GM20431 (cell line): ENCODE measurements around the gene HABP2.

Experiments
- in situ Hi-C: fragments of 300-500 bp; cut with MseI, MboI; formaldehyde crosslinking; loops from one replicate; pipeline ENCODE4 v1.15.0; 2020; ENCODE audit warnings: low sequenced_read_pairs; ENCODE audit not compliant: unreplicated experiment

The HABP2 gene

DNA sequence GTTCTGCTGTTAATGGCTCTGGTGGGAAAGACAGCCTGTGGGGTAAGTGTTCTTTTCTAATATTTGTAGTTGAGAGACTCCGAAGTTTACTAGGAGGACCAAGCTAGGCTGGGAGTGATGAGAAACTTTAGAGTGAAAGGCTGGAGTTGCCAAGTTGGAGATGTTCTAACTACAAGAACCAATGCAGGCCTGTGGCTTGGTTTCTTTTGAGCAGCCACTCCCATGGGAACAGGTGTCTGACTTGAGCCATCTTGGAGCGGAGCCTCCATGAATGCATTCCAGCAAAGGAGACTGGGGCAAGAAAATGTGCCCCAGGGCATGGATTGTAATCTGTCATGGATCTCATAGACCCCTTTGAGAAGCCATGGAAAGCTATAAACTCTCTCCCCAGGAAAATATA is 296 bp downstream of the HABP2 start:
- in situ Hi-C loops = no loop called here

DNA sequence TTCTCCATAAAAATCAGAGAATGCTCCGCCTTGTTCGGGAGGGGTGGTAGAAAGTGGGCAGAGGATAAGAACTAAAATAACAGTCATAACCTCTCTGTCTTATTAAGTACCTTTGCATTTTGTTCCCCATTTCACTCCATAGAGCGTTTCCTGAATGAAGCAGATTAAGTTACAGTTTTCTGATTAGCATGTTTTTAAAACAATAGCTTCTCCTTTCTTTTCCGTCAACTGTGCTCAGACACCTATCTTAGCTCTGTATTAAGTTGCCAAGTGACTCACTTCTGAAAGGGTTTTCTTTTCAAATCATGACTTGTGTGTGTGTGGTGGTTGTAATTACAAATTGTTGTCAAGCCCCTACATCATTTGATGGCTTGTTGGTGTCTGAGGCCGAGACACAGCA is 1.4 kb downstream of the HABP2 start:
- in situ Hi-C loops = no loop called here

DNA sequence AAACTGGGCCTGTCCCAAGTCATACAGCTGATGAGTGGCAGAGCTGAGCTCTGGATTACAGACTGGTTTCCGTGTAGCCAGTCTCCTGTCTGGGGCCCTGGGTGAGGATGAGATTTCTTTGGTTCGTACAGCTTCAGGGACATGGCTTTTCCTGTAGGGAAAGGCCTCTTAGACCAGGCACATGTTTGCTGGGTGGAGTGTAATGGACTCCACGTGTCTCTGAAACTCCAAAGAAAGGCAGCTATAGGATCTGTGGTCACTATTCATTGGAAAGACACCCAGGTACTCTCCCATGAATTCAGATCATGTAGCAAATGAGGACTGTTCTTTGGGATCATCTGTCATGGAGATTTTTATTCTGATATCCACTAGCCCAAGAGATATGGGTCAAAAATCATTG is 2.4 kb downstream of the HABP2 start:
- in situ Hi-C loops = no loop called here

DNA sequence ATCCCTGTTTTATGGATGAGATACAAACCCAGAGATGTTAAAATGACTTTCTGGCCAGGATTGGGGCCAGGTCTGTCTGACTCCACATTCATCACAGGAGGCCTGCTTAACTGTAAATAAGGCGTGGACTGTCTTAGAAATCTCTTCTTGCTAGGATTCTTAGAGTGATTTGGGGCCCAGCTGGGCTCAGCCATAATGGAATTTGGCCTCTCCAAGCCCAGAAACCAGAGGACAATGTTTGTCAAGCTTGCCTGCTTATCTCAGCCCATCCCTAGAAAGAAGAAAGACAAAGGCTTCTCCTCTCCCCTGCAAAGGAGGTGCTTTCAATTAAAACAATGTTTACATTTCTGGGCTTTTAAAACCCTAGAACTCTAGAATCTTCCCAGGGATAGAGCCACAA is 2.9 kb downstream of the HABP2 start:
- in situ Hi-C loops = no loop called here

DNA sequence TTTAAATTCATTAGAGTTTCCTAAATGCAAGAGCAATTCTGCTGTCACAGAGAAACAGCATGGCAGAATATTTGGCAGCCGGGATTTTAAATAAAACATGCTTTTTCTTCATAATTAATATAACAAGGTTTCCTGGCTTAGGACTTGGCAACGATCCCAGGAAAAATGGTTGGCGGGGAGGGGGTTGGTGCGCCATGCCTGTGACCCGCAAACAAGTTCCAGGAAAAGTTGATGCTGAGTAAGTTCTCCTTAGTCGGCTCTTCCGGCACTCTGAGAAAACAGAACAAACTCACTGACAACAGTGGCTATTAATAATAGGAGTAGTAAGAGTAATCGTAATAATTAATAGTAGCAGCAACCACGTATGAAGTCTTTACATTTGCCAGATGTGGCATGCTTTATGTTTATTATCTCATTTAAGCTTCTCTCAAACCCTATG is 4.6 kb downstream of the HABP2 start:
- in situ Hi-C loops = no loop called here

DNA sequence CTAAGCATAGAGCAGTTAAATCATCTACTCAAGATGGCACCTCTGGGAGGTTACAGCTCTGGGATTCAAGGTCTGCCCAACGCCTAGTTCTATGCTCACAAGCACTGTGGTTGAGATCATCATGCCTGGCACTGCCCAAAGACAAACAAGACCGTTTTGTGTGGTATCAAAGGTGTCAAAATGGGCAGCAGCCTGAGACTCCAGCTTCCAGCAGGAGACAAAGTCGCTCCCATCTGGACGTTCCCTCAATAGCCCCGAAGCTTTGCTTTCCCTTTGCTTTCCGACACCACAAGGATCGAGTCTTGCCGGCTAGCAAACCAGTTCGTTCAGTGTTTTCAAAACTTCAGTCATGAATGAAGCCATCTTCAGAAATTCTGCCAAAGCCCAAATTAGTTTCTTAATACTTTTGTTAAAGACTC is 5.1 kb downstream of the HABP2 start:
- in situ Hi-C loops = no loop called here

DNA sequence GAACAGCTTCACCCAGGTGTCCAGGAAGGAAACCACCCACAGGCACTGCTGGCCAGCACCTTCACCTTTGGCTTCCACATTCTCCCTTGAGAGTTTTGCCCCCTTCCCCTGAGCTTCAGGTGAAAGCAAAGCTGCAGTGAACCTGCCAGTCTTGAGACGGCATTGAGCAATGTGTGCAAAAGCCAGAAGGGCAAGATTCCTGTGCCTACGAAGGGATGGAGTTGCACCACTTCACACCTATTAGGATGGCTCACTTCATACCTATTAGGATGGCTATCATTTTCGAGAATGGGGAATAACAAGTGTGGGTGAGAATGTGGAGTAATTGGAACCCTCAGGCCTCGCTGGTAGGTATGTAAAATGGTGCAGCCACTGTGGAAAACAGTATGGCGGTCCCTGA is 7.2 kb downstream of the HABP2 start:
- in situ Hi-C loops = no loop called here

DNA sequence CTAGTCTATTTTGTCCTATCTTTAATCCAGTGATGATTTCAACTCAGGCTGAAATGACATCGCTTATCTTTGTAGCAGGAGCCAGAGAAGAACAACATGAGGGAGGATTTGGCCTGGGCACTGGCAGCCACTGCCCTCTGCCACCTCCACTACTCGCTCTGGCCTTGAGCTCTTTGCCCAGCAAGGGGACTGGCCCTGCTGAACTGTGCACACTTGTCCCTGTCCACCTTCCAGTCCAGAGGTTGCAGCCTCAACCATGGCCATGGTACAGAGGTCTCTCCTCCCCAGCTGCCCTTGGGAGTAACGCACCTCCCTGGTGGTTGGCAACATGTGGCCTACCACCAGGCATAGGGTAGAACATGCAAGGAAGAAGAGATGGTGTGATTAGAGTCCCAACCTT is 8.4 kb downstream of the HABP2 start:
- in situ Hi-C loops = no loop called here

DNA sequence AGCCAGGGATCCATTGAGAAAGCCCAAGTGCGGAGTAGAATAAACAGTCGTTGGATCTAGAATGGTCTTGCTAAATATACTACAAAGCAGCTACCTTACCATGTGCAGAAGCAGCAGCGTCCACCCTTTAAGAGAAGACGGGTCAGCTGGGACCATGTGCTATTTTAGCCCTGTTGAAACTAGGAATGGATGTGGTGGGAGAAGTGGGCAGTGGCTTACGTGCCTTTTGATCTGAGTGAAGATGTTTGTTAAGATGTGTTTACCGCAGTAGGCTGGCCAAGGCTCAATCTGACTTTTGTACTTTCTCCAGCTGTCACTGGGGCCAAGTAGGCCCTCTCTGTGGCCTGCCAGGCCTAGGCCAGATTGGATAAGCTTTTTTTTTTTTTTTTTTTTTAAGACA is 9.2 kb downstream of the HABP2 start:
- in situ Hi-C loops = no loop called here

DNA sequence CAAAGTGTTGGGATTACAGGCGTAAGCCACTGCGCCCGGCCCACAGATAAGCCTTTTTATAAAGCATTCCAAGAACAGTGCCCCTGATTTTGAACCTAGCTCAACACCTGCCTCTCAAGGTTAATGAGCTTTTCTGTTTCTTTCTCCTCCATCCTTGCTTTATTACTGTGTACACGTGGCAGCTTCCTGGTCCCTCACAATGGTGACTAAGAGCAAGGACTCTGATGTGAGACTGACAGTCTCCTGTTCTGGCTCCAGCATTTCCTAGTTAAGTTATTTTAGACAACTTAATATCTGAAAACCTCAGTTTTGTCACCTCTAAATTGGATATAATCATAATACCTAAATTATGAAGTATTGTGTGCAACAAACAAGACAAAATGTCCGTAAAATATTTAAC is 9.9 kb downstream of the HABP2 start:
- in situ Hi-C loops = no loop called here

DNA sequence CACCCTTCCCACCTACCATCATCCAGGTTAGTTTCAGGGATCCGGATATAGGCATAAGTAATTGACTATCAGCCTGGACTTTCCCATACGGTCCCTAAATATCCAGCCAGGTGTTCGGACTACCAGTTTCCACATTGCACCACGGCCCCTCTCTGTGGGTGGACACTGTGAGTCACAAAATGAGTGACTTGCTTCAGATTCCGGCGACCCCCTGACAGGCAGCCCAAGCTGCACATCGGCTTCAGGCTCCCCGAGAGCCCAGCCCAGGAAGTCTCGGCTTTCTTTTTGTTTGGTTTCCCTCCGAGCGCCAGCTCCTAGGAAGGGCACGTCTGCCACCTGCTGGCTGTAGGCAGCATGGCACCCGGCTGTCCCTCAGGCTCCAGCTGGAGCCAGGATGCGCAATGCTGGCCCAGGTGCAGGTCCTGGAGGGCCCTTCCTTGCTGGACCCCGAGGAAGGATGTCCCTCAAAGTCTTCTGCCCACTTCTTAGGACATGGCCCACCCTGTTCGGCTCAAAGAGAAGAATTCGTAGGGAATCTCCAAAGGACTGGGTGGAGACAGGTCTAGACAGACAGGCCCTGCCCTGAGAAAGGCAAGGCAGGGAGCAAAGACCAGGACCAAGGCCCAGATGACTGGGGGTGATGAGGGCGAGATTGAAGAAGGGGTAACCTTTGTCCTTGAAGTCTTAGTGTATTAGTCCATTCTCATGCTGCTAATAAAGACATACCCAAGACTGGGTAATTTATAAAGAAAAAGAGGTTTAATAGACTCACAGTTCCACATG is 10.6 kb downstream of the HABP2 start:
- in situ Hi-C loops = no loop called here

DNA sequence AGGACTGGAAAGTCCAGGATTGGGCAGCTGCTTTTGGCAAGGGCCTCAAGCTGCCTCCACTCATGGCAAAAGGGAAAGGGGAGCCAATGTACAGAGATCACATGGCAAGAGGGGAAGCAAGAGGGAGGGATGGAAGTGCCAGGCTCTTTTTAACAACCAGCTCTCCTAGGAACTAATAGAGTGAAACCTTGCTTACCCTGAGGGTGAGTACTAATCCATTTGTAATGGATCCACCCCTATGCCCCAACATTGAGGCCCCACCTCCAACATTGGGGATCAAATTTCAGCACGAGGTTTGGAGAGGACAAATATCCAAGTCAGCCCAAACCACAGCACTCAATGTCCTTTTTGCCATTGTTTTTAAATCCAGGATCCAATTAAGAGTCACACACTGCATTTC is 12.5 kb downstream of the HABP2 start:
- in situ Hi-C loops = no loop called here

DNA sequence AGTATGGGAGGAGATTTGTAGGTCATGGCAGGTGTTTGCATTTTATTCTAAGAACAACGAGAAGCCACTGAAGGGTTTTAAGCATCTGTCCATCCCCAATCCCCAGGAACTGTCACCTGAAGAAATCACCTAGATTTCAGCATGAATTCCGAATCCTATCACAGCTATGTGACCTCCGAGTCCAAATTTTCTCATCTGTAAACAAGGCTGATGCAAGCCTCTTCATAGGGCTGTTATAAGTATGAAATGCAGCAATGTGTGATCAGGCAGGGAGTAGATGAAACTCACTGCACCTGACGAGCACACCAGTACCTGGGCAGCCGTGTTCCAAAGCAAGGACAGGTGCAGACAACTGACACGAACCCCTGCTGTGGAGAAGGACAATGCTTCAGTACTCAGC is 14.0 kb downstream of the HABP2 start:
- in situ Hi-C loops = no loop called here

DNA sequence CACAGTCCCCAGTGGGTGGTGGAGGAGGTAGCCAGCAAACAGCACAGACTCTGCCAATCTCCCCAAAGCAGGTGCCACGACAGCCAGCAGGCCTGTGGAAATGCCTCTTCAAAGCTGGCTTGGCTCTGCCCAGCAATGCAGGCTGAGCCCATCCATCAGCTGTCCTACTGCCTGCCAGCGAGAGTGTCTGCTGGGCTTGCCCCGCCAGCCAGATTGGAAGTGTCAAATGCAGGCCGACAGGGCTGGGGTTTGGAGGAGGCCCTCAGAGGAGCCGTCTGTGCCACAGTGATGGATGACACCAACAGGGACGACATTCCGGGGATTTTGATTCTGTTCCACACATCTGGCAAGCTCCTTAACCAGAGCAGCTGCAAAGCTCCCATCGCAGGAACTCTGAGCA is 16.7 kb downstream of the HABP2 start:
- in situ Hi-C loops = no loop called here

DNA sequence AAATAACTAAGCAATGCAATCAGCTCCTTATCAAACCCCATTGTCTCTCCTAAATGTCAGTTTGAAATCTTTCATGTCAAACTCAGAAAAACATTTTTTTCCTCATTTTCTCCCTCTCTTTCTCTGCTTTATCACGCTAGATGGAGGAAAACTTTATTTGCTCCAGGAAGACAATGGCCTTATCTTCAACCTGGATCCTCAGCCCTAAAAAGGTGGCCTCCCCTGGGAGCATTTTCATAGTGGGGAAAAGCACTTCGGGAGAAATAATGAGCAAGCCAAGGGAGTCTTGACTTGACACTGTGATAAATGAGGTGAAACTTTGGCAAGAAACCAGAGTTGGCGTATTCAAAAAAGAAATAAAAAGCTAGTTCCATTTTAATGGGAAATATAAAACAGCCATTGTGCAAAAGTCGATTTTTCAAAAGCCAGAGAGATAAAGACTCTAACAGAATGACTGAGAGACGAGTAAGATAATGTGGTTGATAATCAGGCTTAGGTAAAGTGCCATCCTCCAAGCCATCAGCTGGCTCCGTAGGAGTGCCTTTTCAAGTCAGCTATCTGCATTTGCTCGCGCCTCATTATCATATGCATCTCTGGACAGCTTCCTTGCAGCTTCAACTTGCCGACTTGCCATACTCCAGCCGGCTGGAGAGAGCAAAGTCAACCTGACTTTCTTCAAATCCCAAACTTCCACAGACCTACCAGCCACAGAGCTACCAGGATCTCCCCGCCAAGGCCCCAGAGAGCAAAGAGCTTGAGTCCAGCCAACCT is 19.9 kb downstream of the HABP2 start:
- in situ Hi-C loops = no loop called here

DNA sequence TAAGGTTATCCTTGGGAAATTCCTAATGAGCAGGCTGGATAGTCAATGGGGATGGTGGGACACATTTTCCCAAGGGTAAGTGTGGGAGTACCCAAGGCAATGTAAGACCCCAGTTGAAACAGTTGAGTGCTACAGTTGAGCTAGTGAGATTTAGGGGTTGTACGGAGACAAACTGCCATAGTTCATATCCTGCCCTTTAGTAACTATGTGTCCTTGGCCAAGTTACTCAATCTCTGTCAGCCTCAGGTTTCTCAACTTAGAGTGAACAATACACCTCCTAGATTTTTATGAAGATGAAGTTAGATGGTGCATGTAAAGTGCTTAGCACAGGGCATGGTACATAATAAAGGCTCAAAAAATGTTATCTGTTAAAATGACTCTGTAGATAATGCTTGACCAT is 20.5 kb downstream of the HABP2 start:
- in situ Hi-C loops = no loop called here

DNA sequence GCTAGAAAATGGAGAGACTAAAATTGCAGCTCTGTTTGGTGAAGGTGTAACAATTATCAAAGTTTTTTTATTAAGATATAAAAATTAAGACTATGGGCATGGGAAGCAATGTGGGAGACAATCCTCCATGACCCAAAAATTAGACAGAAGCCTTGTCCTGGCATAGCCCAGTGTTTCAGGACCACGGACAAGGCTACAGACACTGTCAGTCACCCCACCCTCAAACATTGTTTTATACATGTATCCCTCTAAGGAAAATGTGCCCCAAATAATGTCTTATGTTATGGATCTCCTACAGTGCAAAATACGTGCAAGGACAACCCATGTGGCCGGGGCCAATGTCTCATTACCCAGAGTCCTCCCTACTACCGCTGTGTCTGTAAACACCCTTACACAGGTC is 24.0 kb downstream of the HABP2 start:
- in situ Hi-C loops = no loop called here

DNA sequence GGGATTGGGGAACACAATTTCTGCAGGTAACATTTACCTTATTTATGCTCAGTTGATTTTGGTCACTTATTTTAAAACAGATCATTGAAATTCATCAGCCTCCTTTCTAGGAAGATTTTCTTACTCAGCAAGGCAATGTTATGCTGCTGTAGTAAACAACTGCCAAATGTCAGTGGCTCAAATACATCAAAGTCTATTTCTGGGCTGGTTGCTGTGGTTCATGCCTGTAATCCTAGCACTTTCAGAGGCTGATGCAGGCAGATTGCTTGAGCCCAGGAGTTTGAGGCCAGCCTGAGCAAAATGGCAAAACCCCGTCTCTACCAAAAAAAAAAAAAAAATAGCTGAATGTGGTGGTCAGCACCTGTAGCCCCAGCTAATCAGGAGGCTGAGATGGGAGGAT is 25.9 kb downstream of the HABP2 start:
- in situ Hi-C loops = no loop called here

DNA sequence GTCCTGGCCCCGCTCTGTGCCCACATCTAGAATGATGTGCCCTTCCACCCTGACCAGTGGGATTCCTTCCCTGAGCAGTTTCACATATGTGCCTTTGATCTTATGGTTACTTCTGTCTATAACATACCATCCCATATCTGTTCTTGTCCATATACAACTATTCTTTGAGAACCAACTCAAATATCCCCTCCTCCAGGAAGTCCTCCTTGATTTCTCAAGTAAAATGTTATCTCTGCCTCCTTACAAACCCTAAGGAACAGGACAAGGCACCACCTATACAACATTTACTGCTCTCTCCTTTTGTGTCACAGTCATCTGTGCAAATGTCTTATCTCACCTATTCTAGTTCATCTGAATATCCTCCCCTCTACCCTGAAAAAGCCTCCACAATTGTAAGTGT is 28.2 kb downstream of the HABP2 start:
- in situ Hi-C loops = no loop called here

DNA sequence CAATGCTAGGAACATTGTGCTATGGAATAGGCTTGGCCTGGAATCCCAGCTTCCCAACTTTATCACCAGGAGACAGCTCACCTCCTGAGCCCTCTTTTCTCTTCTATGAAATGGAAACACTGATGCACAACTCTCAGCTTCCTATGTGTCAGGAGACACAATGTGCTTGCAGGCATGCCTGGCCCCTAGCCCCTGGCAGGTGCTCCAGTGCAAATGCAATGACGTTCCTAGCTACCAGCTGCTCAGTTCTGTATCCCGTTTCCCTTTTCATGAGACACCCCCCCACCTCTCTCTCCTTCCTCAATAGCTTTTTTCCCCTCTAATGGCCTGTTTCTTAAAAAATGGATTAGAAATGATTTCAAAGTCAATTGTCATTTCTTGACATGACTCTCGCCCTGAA is 30.7 kb downstream of the HABP2 start:
- in situ Hi-C loops = no loop called here

DNA sequence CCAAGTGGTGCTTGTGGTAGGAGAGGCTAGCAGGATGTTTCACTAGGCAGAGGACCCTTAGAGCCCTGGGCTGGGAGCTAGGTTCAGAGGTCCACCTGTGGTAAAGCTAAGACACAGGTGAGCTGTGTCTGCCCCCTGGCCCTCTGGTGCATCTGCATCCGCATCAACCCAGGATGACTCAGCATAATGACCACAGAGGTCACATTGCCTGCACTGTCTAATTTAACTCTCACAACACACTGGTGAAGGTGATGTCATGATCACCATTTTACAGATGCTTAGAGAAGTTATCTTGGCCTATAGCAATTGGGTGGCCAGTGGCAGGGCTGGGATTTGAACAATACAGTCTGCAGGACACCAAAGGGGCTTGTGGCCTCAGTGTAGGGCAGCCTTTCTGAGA is 33.1 kb downstream of the HABP2 start:
- in situ Hi-C loops = no loop called here
